ENCODE measurements around the gene SPATS2L.
"Not testable (repeated sequence)": the region's sequence is repeated elsewhere in the genome, so short reads cannot be mapped to it uniquely, and the experiment has no call there.

The SPATS2L gene

DNA sequence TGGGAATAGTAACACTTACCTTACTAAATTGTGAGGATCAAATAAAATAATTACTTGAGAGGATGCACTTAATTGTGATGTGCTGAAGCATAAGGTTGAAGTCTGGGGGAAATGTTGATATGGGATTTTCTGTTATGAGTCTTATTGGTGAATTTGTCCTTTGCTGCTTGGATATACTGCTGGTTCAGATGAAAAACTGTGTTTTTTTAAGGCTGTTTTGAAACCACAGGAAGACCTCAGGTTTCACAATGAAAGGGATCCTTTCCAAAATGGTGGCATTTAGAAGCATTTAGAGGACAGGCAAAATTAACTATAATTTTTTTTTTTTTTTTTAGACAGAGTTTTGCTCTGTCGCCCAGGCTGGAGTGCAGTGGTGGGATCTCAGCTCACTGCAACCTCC lies 34.9 kb downstream of the SPATS2L start:
- H3K27me3 Mint-ChIP-seq = no peaks in the 10 kb centered on the region
- H3K36me3 Mint-ChIP-seq = no peaks in the 10 kb centered on the region
- no peak overlapping the region for H3K4me3 Mint-ChIP-seq
- no peaks in the 10 kb centered on the region for H3K9me3 Mint-ChIP-seq
- DNase-seq (no peak), ATAC-seq (replicated peaks) (no peak)
- no peaks in the 10 kb centered on the region for H3K4me1 Mint-ChIP-seq
- no peak overlapping the region for H3K27ac Mint-ChIP-seq

DNA sequence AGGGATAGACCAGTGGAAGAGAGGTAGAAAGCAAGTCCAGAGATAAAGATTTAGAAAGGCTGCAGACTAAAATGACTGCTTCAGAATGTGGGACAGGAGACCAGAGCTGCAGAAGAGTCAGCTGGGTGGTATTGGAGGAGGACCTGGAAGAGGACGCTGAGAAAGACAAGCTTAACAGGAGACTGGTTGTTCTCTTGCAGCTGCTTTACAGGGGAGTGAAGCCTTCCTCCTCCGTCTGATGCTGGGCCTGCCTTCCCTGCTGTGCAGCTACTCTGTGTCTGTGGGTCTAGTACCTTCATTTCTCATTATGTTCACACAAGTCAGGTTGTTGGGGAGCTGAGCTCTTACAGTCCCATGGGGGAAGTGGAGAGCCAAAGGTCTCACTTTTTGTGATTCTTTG lies 35.7 kb downstream of the SPATS2L start:
- Mint-ChIP-seq H3K9me3 (no peaks in the 10 kb centered on the region), H3K4me3 (no peak overlapping the region), H3K27me3 (peaks cover 0 to 4% of the 10 kb centered on the region in 2 donors), H3K36me3 (no peaks in the 10 kb centered on the region), H3K27ac (no peak overlapping the region), H3K4me1 (no peaks in the 10 kb centered on the region)
- ATAC-seq (replicated peaks) (no peak), DNase-seq (no peak)

GRCh38 chr2:200342654-200343053 lies 36.2 kb downstream of the SPATS2L start:
- Mint-ChIP-seq H3K27me3 (peaks cover 0 to 4% of the 10 kb centered on the region in 2 donors), H3K9me3 (no peaks in the 10 kb centered on the region), H3K4me3 (no peak overlapping the region), H3K36me3 (no peaks in the 10 kb centered on the region), H3K4me1 (no peaks in the 10 kb centered on the region), H3K27ac (no peak overlapping the region)
- ATAC-seq (replicated peaks) = no peak
- DNase-seq = no peak

- H3K9me3 Mint-ChIP-seq; H3K27ac Mint-ChIP-seq; DNase-seq; H3K4me1 Mint-ChIP-seq; H3K27me3 Mint-ChIP-seq; ATAC-seq (replicated peaks); H3K4me3 Mint-ChIP-seq; H3K36me3 Mint-ChIP-seq: not testable (repeated sequence)
Observed at GRCh38 chr2:200344202-200344601, 37.7 kb downstream of the SPATS2L start.

GRCh38 chr2:200345975-200346374 lies 39.5 kb downstream of the SPATS2L start:
- H3K4me3 Mint-ChIP-seq = no peak overlapping the region
- H3K4me1 Mint-ChIP-seq = no peaks in the 10 kb centered on the region
- no peak overlapping the region for H3K27ac Mint-ChIP-seq
- no peaks in the 10 kb centered on the region for H3K36me3 Mint-ChIP-seq
- ATAC-seq (replicated peaks) = no peak
- DNase-seq = no peak
- H3K27me3 Mint-ChIP-seq = peaks cover 0 to 4% of the 10 kb centered on the region in 2 donors
- H3K9me3 Mint-ChIP-seq = no peaks in the 10 kb centered on the region

DNA sequence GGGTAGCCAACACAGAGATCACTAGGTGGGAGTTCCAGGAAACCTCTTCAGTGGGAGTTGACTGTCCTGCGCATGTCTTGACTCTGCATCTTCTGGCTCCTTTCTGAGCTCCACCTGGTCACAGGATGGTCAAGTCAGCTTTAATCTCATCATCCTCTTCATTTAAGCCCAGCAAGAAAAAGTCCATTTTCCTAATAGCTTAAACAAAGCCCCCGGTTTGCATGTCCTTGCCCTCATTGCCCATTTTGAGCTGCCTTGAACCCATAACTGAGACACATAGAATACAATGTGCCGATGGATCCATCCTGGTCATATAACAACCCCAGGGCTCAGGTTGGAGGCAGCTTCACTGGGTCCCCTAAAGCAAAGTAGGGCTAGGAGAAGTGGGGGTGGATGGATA lies 40.8 kb downstream of the SPATS2L start:
- ATAC-seq (replicated peaks) (no peak), DNase-seq (no peak)
- H3K27me3 Mint-ChIP-seq = peaks cover 0 to 4% of the 10 kb centered on the region in 2 donors
- H3K27ac Mint-ChIP-seq = no peak overlapping the region
- no peak overlapping the region for H3K4me3 Mint-ChIP-seq
- no peaks in the 10 kb centered on the region for H3K36me3 Mint-ChIP-seq
- H3K9me3 Mint-ChIP-seq = no peaks in the 10 kb centered on the region
- H3K4me1 Mint-ChIP-seq = no peaks in the 10 kb centered on the region

GRCh38 chr2:200348897-200349563 lies 42.5 kb downstream of the SPATS2L start:
- ATAC-seq (replicated peaks) (no peak), DNase-seq (no peak)
- no peaks in the 10 kb centered on the region for H3K4me1 Mint-ChIP-seq
- H3K36me3 Mint-ChIP-seq = no peaks in the 10 kb centered on the region
- peaks cover 0 to 4% of the 10 kb centered on the region in 2 donors for H3K27me3 Mint-ChIP-seq
- no peak overlapping the region for H3K4me3 Mint-ChIP-seq
- no peak overlapping the region for H3K27ac Mint-ChIP-seq
- no peaks in the 10 kb centered on the region for H3K9me3 Mint-ChIP-seq

DNA sequence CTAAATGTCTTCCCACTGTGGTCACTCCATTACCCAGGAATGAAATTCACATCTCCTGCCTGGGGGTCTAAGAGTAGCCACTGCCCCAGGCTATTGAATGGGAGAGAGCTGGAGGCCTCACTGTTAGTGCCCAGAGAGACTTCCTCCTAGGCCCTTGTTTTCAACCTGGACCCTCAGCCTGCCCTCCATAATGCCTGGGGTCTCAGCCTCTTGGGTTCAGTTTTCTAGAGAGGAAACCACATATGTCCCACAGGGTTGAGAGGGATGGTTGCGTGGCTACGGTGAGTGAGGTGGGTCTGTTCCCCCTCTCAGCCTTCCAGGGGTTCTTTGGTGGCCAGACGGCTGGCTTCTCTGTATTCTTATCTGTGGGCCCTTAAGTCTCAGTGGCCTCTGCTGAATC lies 43.4 kb downstream of the SPATS2L start:
- H3K27ac Mint-ChIP-seq = no peak overlapping the region
- peaks cover 0 to 4% of the 10 kb centered on the region in 2 donors for H3K27me3 Mint-ChIP-seq
- ATAC-seq (replicated peaks) = no peak
- no peak overlapping the region for H3K4me3 Mint-ChIP-seq
- H3K4me1 Mint-ChIP-seq = no peaks in the 10 kb centered on the region
- no peaks in the 10 kb centered on the region for H3K9me3 Mint-ChIP-seq
- H3K36me3 Mint-ChIP-seq = no peaks in the 10 kb centered on the region
- no peak for DNase-seq

DNA sequence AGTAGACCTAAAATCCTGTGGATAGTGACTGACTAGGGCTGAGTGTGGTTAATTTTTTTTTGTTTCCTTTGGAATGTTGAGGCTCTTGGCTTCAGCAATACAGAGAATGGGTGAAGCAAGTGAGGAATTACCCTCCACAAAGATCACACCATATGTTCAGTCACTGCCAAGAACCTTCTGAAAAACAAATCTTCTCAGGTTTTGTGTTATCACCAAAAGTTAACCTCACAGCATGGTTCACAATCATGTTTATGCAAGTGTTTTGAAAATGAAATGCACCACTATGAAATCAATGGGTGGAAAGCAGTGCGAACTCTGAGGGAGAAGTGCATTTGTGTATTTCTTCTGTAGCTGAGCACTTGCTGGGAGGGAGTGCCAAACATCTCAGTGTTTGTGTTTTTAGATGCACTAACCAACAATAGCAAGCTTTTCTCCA lies 44.4 kb downstream of the SPATS2L start:
- no peaks in the 10 kb centered on the region for H3K4me1 Mint-ChIP-seq
- DNase-seq (no peak), ATAC-seq (replicated peaks) (no peak)
- peaks cover 0 to 7% of the 10 kb centered on the region in 2 donors for H3K27me3 Mint-ChIP-seq
- H3K4me3 Mint-ChIP-seq = no peak overlapping the region
- no peaks in the 10 kb centered on the region for H3K36me3 Mint-ChIP-seq
- no peak overlapping the region for H3K27ac Mint-ChIP-seq
- no peaks in the 10 kb centered on the region for H3K9me3 Mint-ChIP-seq

DNA sequence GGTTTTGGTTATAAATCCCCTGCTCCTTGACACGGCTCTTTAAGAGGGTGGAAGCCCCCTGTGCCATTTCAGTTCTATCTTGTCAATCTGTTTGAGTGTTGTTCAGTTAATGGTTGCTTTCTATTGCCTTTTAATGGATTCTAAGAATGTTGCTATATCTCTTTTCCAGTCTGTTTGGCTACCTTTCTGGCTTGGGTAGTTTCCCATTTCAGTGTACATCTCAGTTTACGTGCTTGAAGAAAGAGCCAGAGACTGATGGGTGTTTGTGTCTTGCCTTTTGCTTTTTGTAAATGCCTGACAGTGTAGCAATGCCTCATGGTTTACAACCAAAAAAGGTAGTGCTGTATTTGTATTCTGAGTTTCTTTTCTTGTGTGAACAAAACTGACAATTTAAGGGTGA lies 45.3 kb downstream of the SPATS2L start:
- no peak overlapping the region for H3K27ac Mint-ChIP-seq
- H3K4me3 Mint-ChIP-seq = no peak overlapping the region
- ATAC-seq (replicated peaks) = no peak
- no peaks in the 10 kb centered on the region for H3K9me3 Mint-ChIP-seq
- H3K4me1 Mint-ChIP-seq = no peaks in the 10 kb centered on the region
- peaks cover 0 to 7% of the 10 kb centered on the region in 2 donors for H3K27me3 Mint-ChIP-seq
- no peak for DNase-seq
- H3K36me3 Mint-ChIP-seq = no peaks in the 10 kb centered on the region

- no peak for DNase-seq
- Mint-ChIP-seq H3K27me3 (peaks cover 0 to 3% of the 10 kb centered on the region in 2 donors), H3K4me1 (no peaks in the 10 kb centered on the region), H3K4me3 (no peak overlapping the region), H3K36me3 (no peaks in the 10 kb centered on the region), H3K27ac (no peak overlapping the region), H3K9me3 (no peaks in the 10 kb centered on the region)
- no peak for ATAC-seq (replicated peaks)
Observed at GRCh38 chr2:200352636-200353035, 46.1 kb downstream of the SPATS2L start.

DNA sequence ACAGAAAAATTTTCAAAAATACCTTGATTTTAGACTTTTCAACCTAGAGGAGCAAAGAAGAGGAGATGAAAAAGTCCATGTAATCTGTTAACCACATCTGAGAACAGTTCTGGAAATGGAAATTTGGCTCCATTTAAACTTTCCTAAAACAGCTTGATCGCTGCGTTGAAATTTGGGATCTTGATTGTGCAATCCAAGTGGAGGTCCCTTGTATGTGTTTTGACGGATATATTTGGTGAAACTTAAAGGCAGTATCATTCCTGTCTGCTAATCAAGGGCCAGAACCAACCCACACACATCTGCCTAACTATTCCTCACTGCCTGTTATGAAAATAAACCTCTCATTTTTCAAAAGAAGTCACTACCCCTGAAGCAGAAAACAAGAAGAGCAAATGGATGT lies 46.6 kb downstream of the SPATS2L start:
- peaks cover 0 to 3% of the 10 kb centered on the region in 2 donors for H3K27me3 Mint-ChIP-seq
- no peaks in the 10 kb centered on the region for H3K9me3 Mint-ChIP-seq
- DNase-seq (no peak), ATAC-seq (replicated peaks) (no peak)
- H3K36me3 Mint-ChIP-seq = no peaks in the 10 kb centered on the region
- H3K4me1 Mint-ChIP-seq = no peaks in the 10 kb centered on the region
- H3K4me3 Mint-ChIP-seq = no peak overlapping the region
- no peak overlapping the region for H3K27ac Mint-ChIP-seq

GRCh38 chr2:200353874-200354273 lies 47.4 kb downstream of the SPATS2L start:
- no peak for ATAC-seq (replicated peaks)
- no peaks in the 10 kb centered on the region for H3K4me1 Mint-ChIP-seq
- H3K36me3 Mint-ChIP-seq = no peaks in the 10 kb centered on the region
- peaks cover 0 to 3% of the 10 kb centered on the region in 2 donors for H3K27me3 Mint-ChIP-seq
- H3K9me3 Mint-ChIP-seq = no peaks in the 10 kb centered on the region
- H3K4me3 Mint-ChIP-seq = no peak overlapping the region
- DNase-seq = no peak
- H3K27ac Mint-ChIP-seq = no peak overlapping the region

- Mint-ChIP-seq H3K27me3 (peaks cover 0 to 3% of the 10 kb centered on the region in 2 donors), H3K4me3 (no peak overlapping the region)
Observed at GRCh38 chr2:200354833-200355751, 48.6 kb downstream of the SPATS2L start.

DNA sequence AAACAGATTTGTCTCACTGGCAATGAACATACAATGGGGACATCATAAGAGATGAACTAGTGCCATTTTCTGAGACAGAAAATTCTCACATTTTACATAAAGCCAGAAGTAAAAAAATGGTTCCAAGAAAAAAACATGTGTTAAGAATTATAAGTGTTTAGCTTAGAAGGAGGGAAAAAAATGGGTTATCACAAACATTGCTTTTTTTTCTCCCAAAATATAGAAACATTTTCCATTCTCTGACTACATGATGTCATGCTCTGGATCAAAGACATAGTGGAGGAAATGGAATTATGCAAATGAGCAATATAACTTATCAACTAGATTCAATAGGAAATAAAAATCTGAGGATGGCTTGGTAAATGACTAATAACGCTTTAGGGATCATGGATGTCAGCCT lies 49.8 kb downstream of the SPATS2L start:
- no peaks in the 10 kb centered on the region for H3K36me3 Mint-ChIP-seq
- H3K4me1 Mint-ChIP-seq = no peaks in the 10 kb centered on the region
- no peak overlapping the region for H3K4me3 Mint-ChIP-seq
- no peak overlapping the region for H3K27ac Mint-ChIP-seq
- ATAC-seq (replicated peaks) (no peak), DNase-seq (no peak)
- peaks cover 0 to 3% of the 10 kb centered on the region in 2 donors for H3K27me3 Mint-ChIP-seq
- H3K9me3 Mint-ChIP-seq = no peaks in the 10 kb centered on the region

More at GRCh38 chr2:200354833-200355751, 48.6 kb downstream of the SPATS2L start:
- no peaks in the 10 kb centered on the region for H3K9me3 Mint-ChIP-seq
- ATAC-seq (replicated peaks) (no peak), DNase-seq (no peak)
- H3K36me3 Mint-ChIP-seq = no peaks in the 10 kb centered on the region
- H3K27ac Mint-ChIP-seq = no peak overlapping the region
- no peaks in the 10 kb centered on the region for H3K4me1 Mint-ChIP-seq

Data from stimulated activated naive B cell treated with anti-CD40 and anti-IgM and Interleukin-4, amounts not matched to agents 10 μg/mL and 1 μg/mL and 100 μg/mL, for 72 hours (primary cell).